OCI-LY3 (cell line): Measurements from ENCODE around the gene FRMD6.

Experiments used
- CTCF ChIP-seq: fragments of 200-600, 300-600 bp; sonication (generic); IDR thresholded peaks from 2 replicates; pipeline ENCODE4 v1.5.1; 2014; ENCODE audit warnings: antibody characterized with exemption, low read length, low read depth
- EZH2phosphoT487 ChIP-seq: fragments of 200-600 bp; shearing (Covaris generic); IDR thresholded peaks from 2 replicates; pipeline ENCODE4 v1.6.1; 2018; ENCODE audit warnings: antibody characterized with exemption, mixed run types, low read depth

GRCh38 chr14:51639668-51640316 is 11.9 kb upstream of the FRMD6 start:
- no peak for TF ChIP-seq CTCF
- TF ChIP-seq EZH2phosphoT487: no peak
